Bronchial epithelial cell (primary cell): ENCODE results near the gene IFT43. TPM values are rescaled to one million over a fixed set of nuclear protein-coding genes. Genes with fewer than 3 reads are reported as not detected.

Source experiments
- DNase-seq: peaks from one replicate; pipeline ENCODE4 v3.0.0-alpha.2; 2010; ENCODE audit warnings: low read depth
- FAIRE-seq: peaks from 2 replicates; lab custom pipeline; 2011; peaks lifted over from hg19 to GRCh38; lab: Jason Lieb, UNC
- H3K27me3 ChIP-seq: 2 replicates; pipeline ENCODE4 v1.5.1; 2011; ENCODE audit warnings: low read length; ENCODE audit not compliant: control insufficient read depth, insufficient read depth
- H3K36me3 ChIP-seq: 2 replicates; pipeline ENCODE4 v1.5.1; 2011; ENCODE audit warnings: low read length; ENCODE audit not compliant: control insufficient read depth, insufficient read depth
- H3K4me3 ChIP-seq: 2 replicates; pipeline ENCODE4 v1.5.1; 2011; ENCODE audit warnings: mild to moderate bottlenecking, low read depth, low read length, control low read depth
- CTCF ChIP-seq: IDR thresholded peaks from 2 replicates; pipeline ENCODE4 v1.5.1; 2011; ENCODE audit warnings: mild to moderate bottlenecking, moderate library complexity, low read length, control low read depth, inconsistent platforms; ENCODE audit not compliant: insufficient read depth, severe bottlenecking
- total RNA-seq: library from RNA; depleted of rRNA; stranded (reverse); fragments of >200 nt; gene quantifications from 2 replicates; pipeline ENCODE4 v1.2.1, GENCODE V29; 2014

The IFT43 gene
- total RNA-seq, 1 donor from 2014 or later, result 24.0 TPM

GRCh38 chr14:76129851-76130576 lies 144.5 kb downstream of the IFT43 start:
- DNase-seq (no peak), FAIRE-seq (no peak)

GRCh38 chr14:76131071-76131965 lies 145.8 kb downstream of the IFT43 start:
- peaks cover 4% of the 10 kb centered on the region for H3K27me3 ChIP-seq
- no peak for TF ChIP-seq CTCF
- FAIRE-seq (no peak), DNase-seq (no peak)
- no peaks in the 10 kb centered on the region for H3K36me3 ChIP-seq
- no peak overlapping the region for H3K4me3 ChIP-seq

More at GRCh38 chr14:76129851-76130576, 144.5 kb downstream of the IFT43 start:
- TF ChIP-seq CTCF, result no peak
- no peaks in the 10 kb centered on the region for H3K36me3 ChIP-seq
- no peak overlapping the region for H3K4me3 ChIP-seq
- peaks cover 2% of the 10 kb centered on the region for H3K27me3 ChIP-seq

GRCh38 chr14:76133103-76133502 lies 147.5 kb downstream of the IFT43 start:
- H3K36me3 ChIP-seq, result no peaks in the 10 kb centered on the region
- TF ChIP-seq CTCF, result no peak
- peak; percentile 7 for FAIRE-seq
- no peak overlapping the region for H3K4me3 ChIP-seq
- peak; percentile 23 for DNase-seq
- peaks cover 14% of the 10 kb centered on the region for H3K27me3 ChIP-seq

Other genes with a start within 250 kb of the IFT43 start
- gene TGFB3, start 3.8 kb upstream of the IFT43 start, total RNA-seq, result 1.3 and 1.5 TPM in 2 replicates
- 59.5 and 64.0 TPM in 2 replicates for gene GPATCH2L, start 166.2 kb downstream of the IFT43 start, total RNA-seq